Activated T-cell treated with anti-CD3 and anti-CD28 coated beads for 4 hours (primary cell): ENCODE measurements around the gene URGCP.
A peak's percentile ranks its signal among the peaks of the same experiment; 100 is the strongest.
"Not testable (repeated sequence)": the region's sequence is repeated elsewhere in the genome, so short reads cannot be mapped to it uniquely, and the experiment has no call there.

Experiments
- DNase-seq: peaks from one replicate; pipeline ENCODE4 v3.0.0-alpha.2; 2020

The URGCP gene

DNA sequence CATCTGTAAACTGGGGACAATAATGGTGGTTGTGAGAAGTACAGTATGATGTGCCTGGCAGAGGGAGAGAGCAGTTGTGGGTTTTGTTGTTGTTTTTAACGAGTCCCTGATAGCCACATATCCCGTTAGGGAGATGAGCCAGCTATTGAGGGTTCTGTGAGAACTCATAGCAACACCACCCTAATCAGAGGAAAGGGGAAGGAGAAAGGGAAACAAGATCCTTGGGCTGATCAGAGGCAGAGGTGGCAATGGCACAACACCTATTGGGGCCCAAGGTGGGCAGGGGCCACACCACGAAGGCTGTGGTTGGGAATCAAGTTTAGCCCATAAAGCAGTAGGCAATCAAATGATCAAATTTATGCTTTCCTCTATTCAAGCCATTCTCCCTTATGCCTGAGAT lies 35.3 kb downstream of the URGCP start:
- no peak for DNase-seq

DNA sequence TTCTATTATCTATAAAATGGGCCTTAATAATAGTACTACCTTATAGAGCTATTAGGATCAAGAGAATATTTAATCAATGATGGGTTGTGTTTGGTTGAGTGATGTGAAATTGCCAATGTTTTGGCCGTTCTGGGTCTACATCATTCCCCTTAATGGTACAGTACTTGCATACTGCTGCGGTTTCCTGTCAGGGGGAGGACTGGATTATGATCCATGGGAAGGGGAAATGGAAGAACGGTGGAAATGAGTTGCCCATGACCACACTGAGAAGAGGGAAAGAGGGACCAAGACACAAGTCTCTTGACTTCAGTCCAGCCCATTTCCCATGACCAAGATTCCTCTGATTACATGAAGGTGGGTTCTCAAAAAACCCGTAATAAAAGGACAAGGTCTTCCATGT lies 36.1 kb downstream of the URGCP start:
- no peak for DNase-seq

- no peak for DNase-seq
These were observed 36.5 kb downstream of the URGCP start for GRCh38 chr7:43869867-43870240.

DNA sequence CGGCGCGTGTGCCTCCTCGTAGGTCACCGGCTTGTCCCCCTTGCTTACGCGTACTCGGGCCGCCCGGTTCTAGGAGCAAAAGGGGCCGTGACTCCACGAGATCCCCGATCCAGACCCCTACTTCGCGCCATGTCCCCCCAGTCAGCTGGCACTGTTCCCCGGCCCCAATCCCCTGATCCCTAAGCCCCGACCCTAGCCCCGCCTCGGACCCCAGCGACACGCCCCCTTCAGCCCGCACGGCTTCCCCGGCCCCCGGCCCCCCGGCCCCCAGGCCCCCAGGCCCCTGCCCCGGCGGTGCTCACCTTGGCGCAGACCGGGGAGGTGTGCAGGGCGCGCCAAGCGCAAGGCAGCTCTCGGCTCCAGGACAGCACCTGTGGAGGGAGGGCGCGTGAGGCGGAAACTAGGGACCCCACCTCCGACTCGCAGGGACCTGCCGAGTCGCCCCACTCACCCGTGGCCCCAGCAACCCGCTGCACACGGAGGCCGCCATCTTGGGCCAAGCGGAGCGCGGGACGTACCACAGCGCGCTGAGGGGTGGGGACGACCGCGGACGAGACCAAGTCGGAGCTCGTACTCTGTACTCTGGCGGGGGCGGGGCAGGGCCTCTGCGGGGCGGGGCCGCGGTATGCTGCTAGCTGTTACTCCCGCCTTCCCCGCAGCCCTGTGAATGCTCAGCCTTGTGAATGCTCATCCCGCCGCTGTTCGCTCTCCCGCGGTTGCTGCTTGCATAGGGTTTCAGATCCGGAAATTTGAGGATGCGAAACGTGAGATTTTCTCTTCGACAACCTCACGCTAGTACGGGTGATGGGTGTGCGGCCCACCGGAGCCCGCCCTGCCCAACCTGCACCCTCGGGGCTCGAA lies 37.2 kb downstream of the URGCP start, which contains the start of gene MRPS24:
TSS of gene MRPS24 (minus strand) at position 512 of the 861 bp plus-strand sequence. CDS start at position 490, 22 bp downstream.
- peak; percentile 94 for DNase-seq

DNA sequence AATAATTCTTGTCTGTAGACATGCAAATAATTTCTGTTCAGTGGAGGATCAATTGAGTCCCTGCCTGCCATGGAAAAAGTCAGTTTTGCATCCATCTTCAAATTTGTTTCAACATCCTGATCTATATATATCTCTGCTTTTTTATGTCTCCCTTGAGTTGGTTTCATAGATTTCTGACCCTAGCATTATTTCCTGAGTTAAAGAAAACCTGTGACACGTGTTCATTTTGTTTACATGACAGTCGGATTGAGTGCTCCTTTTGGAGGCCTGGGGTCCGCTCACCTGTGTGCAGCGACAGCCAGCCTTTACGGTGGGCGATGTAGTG lies 37.8 kb downstream of the URGCP start:
- no peak for DNase-seq

DNA sequence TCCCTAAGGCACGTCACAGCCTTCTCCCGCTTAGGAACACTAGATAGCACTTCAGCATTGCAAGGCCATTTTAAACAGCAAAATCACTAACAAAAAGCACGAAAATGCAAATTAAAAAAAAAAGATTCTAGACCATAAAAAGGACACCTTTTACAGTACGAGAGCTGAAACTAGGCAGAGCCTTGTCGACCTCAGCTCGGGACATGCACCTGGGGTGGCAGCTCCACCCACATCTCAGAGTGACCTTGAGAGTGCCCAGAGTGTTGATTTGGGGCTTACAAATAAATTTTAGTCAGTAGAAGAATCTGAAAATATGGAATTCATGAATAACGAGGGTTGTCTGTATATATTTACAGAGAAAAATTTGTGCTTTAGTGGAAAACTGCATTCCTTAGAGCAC lies 38.2 kb downstream of the URGCP start:
- DNase-seq, result no peak

- no peak for DNase-seq
These were observed 41.1 kb downstream of the URGCP start for GRCh38 chr7:43865277-43865676.

DNA sequence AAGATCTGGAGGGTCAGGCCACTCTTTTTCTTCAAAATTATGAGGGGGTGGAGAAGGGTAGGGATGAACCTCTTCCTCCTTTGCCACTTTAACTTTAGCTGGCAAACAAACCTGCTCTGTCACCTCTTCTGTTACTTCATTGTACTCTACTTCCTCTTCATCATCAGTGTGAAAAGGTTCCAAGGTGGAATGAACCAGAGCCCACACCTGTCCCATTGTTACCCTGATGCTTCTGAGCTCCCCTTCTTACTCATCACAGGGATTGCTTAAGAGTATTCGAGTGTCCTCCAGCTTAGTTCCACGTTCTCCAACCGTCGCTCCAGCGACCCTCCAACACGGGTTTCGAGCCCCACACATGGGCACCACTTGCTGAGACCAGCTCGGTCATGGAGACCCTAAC lies 42.3 kb downstream of the URGCP start:
- DNase-seq, result no peak

DNA sequence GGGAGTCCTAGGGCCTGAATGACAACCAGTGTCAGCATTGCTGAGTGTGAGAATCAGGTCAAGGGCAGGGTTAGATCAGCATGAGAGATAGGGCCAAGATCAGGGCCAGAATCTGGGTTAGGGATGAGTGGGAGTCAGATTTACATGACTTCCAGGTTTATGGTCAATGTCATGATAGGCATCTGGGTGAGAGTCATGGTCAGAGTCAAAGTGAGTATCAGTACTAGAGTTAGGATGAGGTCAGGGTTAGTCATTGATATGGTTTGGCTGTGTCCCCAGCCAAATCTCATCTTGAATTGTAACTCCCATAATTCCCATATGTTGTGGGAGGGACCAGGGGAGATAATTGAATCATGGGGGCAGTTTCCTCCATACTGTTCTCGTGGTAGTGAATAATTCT lies 49.4 kb downstream of the URGCP start:
- DNase-seq, result no peak

- DNase-seq, result no peak
These were observed 50.1 kb downstream of the URGCP start for GRCh38 chr7:43856316-43856715.

GRCh38 chr7:43855176-43855575 lies 51.2 kb downstream of the URGCP start:
- no peak for DNase-seq

- no peak for DNase-seq
These were observed 54.6 kb downstream of the URGCP start for GRCh38 chr7:43851805-43852204.

GRCh38 chr7:43850348-43851116 lies 55.9 kb downstream of the URGCP start:
- DNase-seq, result no peak

GRCh38 chr7:43849047-43849446 lies 57.3 kb downstream of the URGCP start:
- no peak for DNase-seq

DNA sequence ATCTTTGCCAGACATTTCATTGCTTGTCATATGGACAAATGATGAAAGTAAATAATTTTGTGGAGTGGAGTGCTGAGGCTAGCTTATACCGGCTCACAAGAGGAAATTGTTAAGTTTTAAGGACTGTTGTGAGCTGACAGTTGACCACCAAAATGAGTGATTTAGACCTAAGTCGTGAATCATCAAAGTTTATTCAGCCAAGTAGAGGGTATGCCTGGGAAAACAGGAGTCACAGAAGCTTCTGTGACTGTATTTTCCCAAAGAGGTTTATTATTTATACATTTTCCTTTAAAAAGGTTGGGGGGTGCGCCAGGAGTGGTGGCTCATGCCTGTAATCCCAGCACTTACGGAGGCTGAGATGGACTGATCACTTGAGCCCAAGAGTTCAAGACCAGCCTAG lies 58.9 kb downstream of the URGCP start:
- DNase-seq, result no peak

DNA sequence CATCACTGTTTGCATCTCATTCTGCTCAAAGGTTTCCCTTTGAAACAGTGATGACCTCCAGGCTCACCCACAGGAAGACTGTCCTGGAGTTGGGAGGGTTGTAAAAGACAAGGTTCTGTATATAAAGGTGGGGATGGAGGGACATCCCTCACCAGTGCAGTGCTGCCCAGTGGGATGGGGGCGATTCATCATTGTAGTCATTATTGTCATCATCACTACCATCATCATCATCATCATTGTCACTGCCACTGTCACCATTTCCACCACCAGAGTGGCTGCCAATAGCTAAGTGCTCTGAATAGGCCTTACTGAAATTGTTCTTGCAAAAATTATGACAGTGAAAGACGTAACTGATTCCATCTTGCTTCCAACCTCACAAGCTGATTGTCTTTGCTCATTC lies 61.7 kb downstream of the URGCP start:
- no peak for DNase-seq

DNA sequence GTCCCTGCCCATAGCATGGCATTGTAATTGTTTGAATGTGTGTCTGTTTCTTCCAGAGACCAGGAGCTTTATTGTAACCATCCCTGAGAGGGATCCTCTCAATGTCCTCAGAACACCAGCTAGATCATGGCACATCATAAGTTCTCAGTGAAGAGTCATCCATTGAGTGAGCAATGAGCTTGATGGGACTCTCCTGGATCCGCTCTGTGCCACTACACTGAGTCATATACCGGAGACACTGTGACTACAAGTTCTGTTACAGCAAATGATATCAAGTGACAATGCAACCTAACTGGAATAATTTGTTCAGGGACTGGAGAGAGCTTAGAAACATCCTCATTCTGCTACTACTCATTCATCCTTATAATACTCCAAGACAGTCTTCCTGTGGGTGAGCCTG lies 62.1 kb downstream of the URGCP start:
- DNase-seq, result no peak

- DNase-seq, result no peak
These were observed 63.1 kb downstream of the URGCP start for GRCh38 chr7:43843296-43843695.

DNA sequence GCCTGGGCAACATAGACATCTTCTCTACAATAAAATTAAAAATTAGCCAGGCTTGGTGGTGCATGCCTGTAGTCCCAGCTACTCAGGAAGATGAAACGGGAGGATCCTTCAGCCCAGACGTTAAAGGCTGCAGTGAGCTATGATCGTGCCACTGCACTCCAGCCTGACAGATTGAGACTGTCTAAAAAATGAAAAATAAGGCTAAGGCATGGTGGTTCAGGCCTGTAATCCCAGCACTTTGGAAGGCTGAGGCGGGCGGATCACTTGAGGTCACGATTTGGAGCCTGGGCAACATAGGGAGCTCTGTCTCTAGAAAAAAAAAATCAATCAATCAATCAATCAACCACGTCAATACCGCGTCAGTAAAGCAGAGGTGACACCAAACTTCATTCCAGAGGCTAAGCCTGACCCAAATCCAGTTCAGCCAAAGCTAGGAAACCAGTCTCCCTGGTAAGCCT lies 68.2 kb downstream of the URGCP start:
- no peak for DNase-seq

GRCh38 chr7:43834463-43835251 lies 71.7 kb downstream of the URGCP start:
- DNase-seq, result peak; percentile 26

DNA sequence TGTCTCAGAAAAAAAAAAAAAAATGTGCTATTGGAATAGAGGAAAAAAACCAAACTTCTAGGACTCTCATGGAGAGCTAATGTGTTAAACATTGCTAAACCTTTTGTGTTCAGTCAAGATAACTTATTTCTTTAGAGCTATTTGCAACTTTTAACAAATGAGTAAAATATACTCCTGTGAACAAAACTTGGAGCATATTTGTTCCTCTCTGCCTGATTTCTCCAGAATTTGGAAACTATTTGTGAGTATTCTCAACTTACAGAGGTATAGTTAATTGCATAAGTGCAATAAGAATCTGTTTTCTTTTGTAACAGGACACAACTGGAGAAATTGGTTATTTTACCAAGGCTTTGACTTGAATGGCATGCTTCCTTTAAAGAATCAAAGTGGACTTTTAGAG lies 75.5 kb downstream of the URGCP start:
- DNase-seq, result not testable (repeated sequence)
